OCI-LY7 (cell line): ENCODE data around the gene SAP30L.

ENCODE experiments used
- CTCF ChIP-seq: fragments of 200-600 bp; sonication (generic); conservative IDR thresholded peaks from 2 replicates; pipeline ENCODE4 v1.5.1; 2014; ENCODE audit warnings: mild to moderate bottlenecking, antibody characterized with exemption, low read length, moderate library complexity, mixed read lengths
- EZH2phosphoT487 ChIP-seq: fragments of 200-600 bp; sonication (generic); IDR thresholded peaks from 2 replicates; pipeline ENCODE4 v1.6.1; 2018; ENCODE audit warnings: low read depth, borderline replicate concordance, mild to moderate bottlenecking, mixed run types, antibody characterized with exemption, low read length, moderate library complexity, mixed read lengths

DNA sequence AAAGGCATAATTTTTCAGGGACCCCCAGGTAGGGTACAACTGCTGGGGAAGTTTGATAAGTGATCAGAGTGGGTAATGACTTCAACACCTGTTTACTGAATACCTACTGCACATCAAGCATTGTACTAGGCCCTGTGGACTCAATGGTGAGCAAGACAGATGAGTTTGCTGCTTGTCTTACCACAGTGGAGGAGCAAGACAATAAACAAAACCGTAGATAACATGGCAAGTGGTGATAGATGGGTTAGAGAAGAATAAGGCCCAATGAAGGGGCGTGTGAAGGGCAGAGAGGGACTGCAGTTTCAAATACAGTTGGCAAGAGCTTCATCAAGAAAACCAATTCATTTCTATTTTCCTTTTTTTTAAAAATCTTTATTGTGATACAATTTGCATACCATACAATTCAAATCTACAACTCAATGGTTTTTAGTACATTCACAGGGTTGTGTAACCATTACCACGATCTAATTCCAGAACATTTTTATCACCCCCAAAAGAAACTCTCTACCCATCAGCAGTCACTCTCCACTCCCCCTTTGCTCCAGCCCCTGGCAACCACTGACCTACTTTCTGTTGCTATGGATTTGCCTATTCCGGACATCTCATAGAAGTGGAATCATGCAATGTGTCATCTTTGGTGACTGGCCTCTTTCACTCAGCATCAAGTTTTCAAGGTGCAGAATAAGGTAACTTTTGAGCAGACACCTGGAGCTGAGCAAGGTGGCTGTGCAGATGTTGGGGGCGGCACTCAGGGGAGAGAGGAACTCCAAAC lies 64.2 kb downstream of the SAP30L start:
- TF ChIP-seq CTCF (no peak), EZH2phosphoT487 (no peak)
